GM08714 (cell line): Measurements from ENCODE around the gene SLC5A7.

Source experiments
- H3K4me3 ChIP-seq: fragments of 200-500 bp; sonication (Bioruptor generic); 2 replicates; pipeline ENCODE4 v1.5.1; 2014; ENCODE audit warnings: mild to moderate bottlenecking, low read length, inconsistent platforms
- ZNF274 ChIP-seq: IDR thresholded peaks from 2 replicates; pipeline ENCODE4 v1.6.1; 2012; ENCODE audit warnings: mild to moderate bottlenecking, low read depth, low read length

Gene SLC5A7

GRCh38 chr2:107986278-107987217 is at the start of gene SLC5A7:
SLC5A7 (plus strand) TSS chr2:107986524; CDS start chr2:107988156, 1,632 bp downstream.
- no peak within 1 kb of the TSS for H3K4me3 ChIP-seq
- no peak for TF ChIP-seq ZNF274

DNA sequence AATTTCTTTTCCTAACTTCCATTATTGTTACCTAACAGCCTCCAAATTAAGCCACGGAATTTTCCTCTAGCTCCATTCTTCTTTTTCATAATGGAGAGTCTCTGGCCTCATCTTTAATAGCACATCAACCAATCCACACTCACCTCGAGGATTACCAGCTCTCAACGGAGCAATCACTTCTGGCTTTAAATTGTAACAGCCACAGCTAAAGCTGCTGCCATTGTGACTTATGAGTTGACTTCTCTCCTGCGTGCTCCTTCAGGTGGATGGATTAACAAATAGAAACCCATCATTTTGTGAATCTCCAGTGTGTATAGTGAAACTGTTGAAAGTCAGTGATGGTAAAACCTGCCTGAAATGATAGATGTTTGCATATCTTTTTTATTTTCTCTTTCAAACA is 24.9 kb upstream of the SLC5A7 start:
- H3K4me3 ChIP-seq = no peak overlapping the region
- no peak for TF ChIP-seq ZNF274

- TF ChIP-seq ZNF274 = no peak
- no peak overlapping the region for H3K4me3 ChIP-seq
Measured at GRCh38 chr2:107964185-107964584, 22.1 kb upstream of the SLC5A7 start.

DNA sequence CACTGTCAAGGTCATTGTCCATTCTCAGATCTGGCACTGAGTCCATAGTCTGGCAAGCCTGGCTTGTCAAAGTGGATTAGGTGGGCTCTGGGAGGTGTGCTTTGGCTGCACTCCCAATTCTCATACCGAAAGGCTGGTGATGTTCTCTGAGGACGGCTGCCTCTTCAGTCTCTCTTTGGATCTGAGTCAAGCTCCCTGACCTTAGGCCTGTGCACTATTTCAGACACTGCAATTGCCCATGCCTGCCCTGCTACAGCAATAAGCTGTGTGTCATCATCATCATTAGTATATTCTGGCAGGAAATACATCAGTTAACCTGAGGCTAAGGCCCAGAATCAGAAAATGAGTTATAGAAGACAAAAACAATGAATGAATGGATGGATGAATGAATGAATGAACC is 1.6 kb upstream of the SLC5A7 start:
- no peak overlapping the region for H3K4me3 ChIP-seq
- TF ChIP-seq ZNF274 = no peak

GRCh38 chr2:107988108-107988507 is 1.8 kb downstream of the SLC5A7 start:
- no peak for TF ChIP-seq ZNF274
- no peak overlapping the region for H3K4me3 ChIP-seq

DNA sequence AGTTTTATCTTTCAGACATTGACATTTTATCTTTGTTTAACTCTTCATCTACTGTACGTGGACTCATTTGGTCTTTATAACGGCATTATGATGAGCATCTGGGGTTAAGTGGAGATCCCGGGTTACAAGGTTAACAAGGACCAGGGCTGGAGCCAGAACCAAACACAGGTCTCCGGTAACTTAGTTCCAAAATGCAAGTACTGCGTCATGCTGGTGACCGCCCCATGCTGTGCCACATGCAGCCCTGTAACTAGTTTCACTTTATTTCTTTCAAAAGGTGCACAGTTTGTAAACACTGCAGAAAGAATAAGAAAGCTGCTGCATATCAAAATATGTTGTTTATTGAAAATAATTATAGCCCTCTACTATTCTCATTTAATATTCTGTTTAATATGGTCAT is 3.1 kb downstream of the SLC5A7 start:
- no peak overlapping the region for H3K4me3 ChIP-seq
- TF ChIP-seq ZNF274 = no peak

DNA sequence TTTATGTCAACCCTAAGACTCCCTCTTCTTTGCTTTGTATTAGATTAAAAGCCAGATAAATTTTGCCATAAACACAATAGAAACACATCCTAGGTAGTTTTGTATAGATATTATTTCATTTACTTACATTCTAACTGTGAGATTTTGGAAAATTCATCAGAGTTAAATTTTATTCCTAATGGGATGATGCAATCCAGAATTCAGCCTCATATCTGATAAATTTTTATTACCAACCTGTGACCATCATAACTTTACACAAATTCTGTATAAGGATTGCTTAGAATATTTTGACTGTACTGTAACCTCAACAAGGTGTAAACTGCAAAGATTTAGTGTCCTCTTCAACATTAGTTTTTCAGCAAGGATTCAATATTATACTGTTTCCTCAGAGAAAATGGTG is 4.4 kb downstream of the SLC5A7 start:
- H3K4me3 ChIP-seq = no peak overlapping the region
- no peak for TF ChIP-seq ZNF274

GRCh38 chr2:107992069-107992468 is 5.7 kb downstream of the SLC5A7 start:
- no peak for TF ChIP-seq ZNF274
- H3K4me3 ChIP-seq = no peak overlapping the region

GRCh38 chr2:107999158-107999557 is 12.8 kb downstream of the SLC5A7 start:
- H3K4me3 ChIP-seq = no peak overlapping the region
- no peak for TF ChIP-seq ZNF274

- TF ChIP-seq ZNF274 = no peak
- H3K4me3 ChIP-seq = no peak overlapping the region
Measured at GRCh38 chr2:108010912-108011591, 24.7 kb downstream of the SLC5A7 start.

DNA sequence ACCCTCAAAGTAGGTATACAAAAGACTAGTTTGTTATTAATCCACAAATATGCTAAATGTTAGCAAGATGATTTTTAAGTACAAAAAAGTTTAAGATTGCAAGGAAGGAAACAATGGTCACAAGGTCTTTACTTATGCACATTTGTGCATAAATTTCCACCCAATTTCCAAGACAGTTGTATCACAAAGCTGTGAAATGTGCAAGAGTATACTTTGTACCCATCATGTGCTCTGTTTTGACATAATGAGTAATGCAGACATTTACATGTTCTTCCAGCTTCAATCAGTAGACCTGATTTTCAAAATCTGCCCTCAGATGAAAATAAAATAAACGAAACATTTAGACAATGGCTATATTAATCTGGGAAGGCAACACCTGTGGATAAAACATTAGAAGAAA is 27.0 kb downstream of the SLC5A7 start:
- no peak overlapping the region for H3K4me3 ChIP-seq
- no peak for TF ChIP-seq ZNF274

GRCh38 chr2:108022628-108023027 is 36.3 kb downstream of the SLC5A7 start:
- TF ChIP-seq ZNF274 = no peak
- no peak overlapping the region for H3K4me3 ChIP-seq

- H3K4me3 ChIP-seq = no peak overlapping the region
- TF ChIP-seq ZNF274 = no peak
Measured at GRCh38 chr2:108023776-108024175, 37.5 kb downstream of the SLC5A7 start.

- no peak overlapping the region for H3K4me3 ChIP-seq
Measured at GRCh38 chr2:108026092-108026794, 39.9 kb downstream of the SLC5A7 start.

More at GRCh38 chr2:108026092-108026794, 39.9 kb downstream of the SLC5A7 start:
- no peak for TF ChIP-seq ZNF274
